8988T (cell line): ENCODE data around the gene ACVR2A.

Source experiments
- DNase-seq: peaks from one replicate; pipeline ENCODE4 v3.0.0; 2011

Gene ACVR2A

GRCh38 chr2:147855977-147856376 lies 11.1 kb downstream of the ACVR2A start:
- DNase-seq: no peak

- DNase-seq: no peak
These were observed 15.2 kb downstream of the ACVR2A start for GRCh38 chr2:147860009-147860408.

GRCh38 chr2:147862859-147863516 lies 18.2 kb downstream of the ACVR2A start:
- no peak for DNase-seq

GRCh38 chr2:147863835-147864234 lies 19.0 kb downstream of the ACVR2A start:
- DNase-seq: no peak

- no peak for DNase-seq
These were observed 20.7 kb downstream of the ACVR2A start for GRCh38 chr2:147865560-147865959.

- no peak for DNase-seq
These were observed 22.2 kb downstream of the ACVR2A start for GRCh38 chr2:147867050-147867449.

GRCh38 chr2:147869934-147870333 lies 25.1 kb downstream of the ACVR2A start:
- DNase-seq: no peak

- no peak for DNase-seq
These were observed 28.1 kb downstream of the ACVR2A start for GRCh38 chr2:147872967-147873366.

- no peak for DNase-seq
These were observed 29.1 kb downstream of the ACVR2A start for GRCh38 chr2:147873859-147874483.

GRCh38 chr2:147879846-147880245 lies 35.0 kb downstream of the ACVR2A start:
- no peak for DNase-seq

- DNase-seq: no peak
These were observed 37.8 kb downstream of the ACVR2A start for GRCh38 chr2:147882631-147883030.

GRCh38 chr2:147884830-147885229 lies 40.0 kb downstream of the ACVR2A start:
- DNase-seq: no peak

GRCh38 chr2:147886136-147886535 lies 41.3 kb downstream of the ACVR2A start:
- no peak for DNase-seq

GRCh38 chr2:147888680-147889079 lies 43.9 kb downstream of the ACVR2A start:
- no peak for DNase-seq

- DNase-seq: no peak
These were observed 59.2 kb downstream of the ACVR2A start for GRCh38 chr2:147904051-147904450.

- DNase-seq: no peak
These were observed 64.3 kb downstream of the ACVR2A start for GRCh38 chr2:147909178-147909577.

GRCh38 chr2:147910990-147911473 lies 66.2 kb downstream of the ACVR2A start:
- DNase-seq: no peak

GRCh38 chr2:147913701-147914480 lies 69.1 kb downstream of the ACVR2A start:
- DNase-seq: no peak

- DNase-seq: no peak
These were observed 71.2 kb downstream of the ACVR2A start for GRCh38 chr2:147916067-147916466.

- no peak for DNase-seq
These were observed 71.9 kb downstream of the ACVR2A start for GRCh38 chr2:147916723-147917122.

- no peak for DNase-seq
These were observed 72.3 kb downstream of the ACVR2A start for GRCh38 chr2:147917161-147917560.

GRCh38 chr2:147923846-147924245 lies 79.0 kb downstream of the ACVR2A start:
- DNase-seq: no peak

- DNase-seq: no peak
These were observed 79.8 kb downstream of the ACVR2A start for GRCh38 chr2:147924647-147925046.

GRCh38 chr2:147925886-147926285 lies 81.1 kb downstream of the ACVR2A start:
- no peak for DNase-seq
